ENCODE results near the gene SACS. TPM values are rescaled to one million over a fixed set of nuclear protein-coding genes. Genes with fewer than 3 reads are reported as not detected.
"Not testable (repeated sequence)": the region's sequence is repeated elsewhere in the genome, so short reads cannot be mapped to it uniquely, and the experiment has no call there.

The SACS gene
- polyA plus RNA-seq, 1 donor: 58.4 TPM

- no peak for DNase-seq (ENCODE audit: low read depth)
Observed at GRCh38 chr13:23411706-23412105, 21.8 kb downstream of the SACS start.

- no peak for DNase-seq (ENCODE audit: low read depth)
Observed at GRCh38 chr13:23411220-23411619, 22.3 kb downstream of the SACS start.

GRCh38 chr13:23408026-23408425 lies 25.5 kb downstream of the SACS start:
- DNase-seq (ENCODE audit: low read depth): no peak

- DNase-seq (ENCODE audit: low read depth): not testable (repeated sequence)
Observed at GRCh38 chr13:23401156-23401555, 32.3 kb downstream of the SACS start.

- no peak for DNase-seq (ENCODE audit: low read depth)
Observed at GRCh38 chr13:23399347-23399746, 34.2 kb downstream of the SACS start.

- no peak for DNase-seq (ENCODE audit: low read depth)
Observed at GRCh38 chr13:23394821-23395220, 38.7 kb downstream of the SACS start.

GRCh38 chr13:23392925-23393645 lies 40.4 kb downstream of the SACS start:
- DNase-seq (ENCODE audit: low read depth): no peak

GRCh38 chr13:23392313-23392712 lies 41.2 kb downstream of the SACS start:
- DNase-seq (ENCODE audit: low read depth): no peak

- DNase-seq (ENCODE audit: low read depth): no peak
Observed at GRCh38 chr13:23391752-23392151, 41.8 kb downstream of the SACS start.

GRCh38 chr13:23386533-23386932 lies 47.0 kb downstream of the SACS start:
- DNase-seq (ENCODE audit: low read depth): no peak

- no peak for DNase-seq (ENCODE audit: low read depth)
Observed at GRCh38 chr13:23385931-23386330, 47.6 kb downstream of the SACS start.

- no peak for DNase-seq (ENCODE audit: low read depth)
Observed at GRCh38 chr13:23384111-23384510, 49.4 kb downstream of the SACS start.

GRCh38 chr13:23383151-23383550 lies 50.4 kb downstream of the SACS start:
- DNase-seq (ENCODE audit: low read depth): no peak

GRCh38 chr13:23381866-23382265 lies 51.6 kb downstream of the SACS start:
- DNase-seq (ENCODE audit: low read depth): peak; percentile 16

GRCh38 chr13:23380534-23380933 lies 53.0 kb downstream of the SACS start:
- no peak for DNase-seq (ENCODE audit: low read depth)

- peak; percentile 29 for DNase-seq (ENCODE audit: low read depth)
Observed at GRCh38 chr13:23377983-23378632, 55.4 kb downstream of the SACS start.

GRCh38 chr13:23377579-23377978 lies 55.9 kb downstream of the SACS start:
- no peak for DNase-seq (ENCODE audit: low read depth)

- peak; percentile 54 for DNase-seq (ENCODE audit: low read depth)
Observed at GRCh38 chr13:23375001-23375971, 58.2 kb downstream of the SACS start.

GRCh38 chr13:23372264-23372906 lies 61.1 kb downstream of the SACS start:
- DNase-seq (ENCODE audit: low read depth): no peak

GRCh38 chr13:23367907-23368306 lies 65.6 kb downstream of the SACS start:
- no peak for DNase-seq (ENCODE audit: low read depth)

GRCh38 chr13:23365652-23366051 lies 67.8 kb downstream of the SACS start:
- DNase-seq (ENCODE audit: low read depth): no peak

GRCh38 chr13:23359882-23360281 lies 73.6 kb downstream of the SACS start:
- DNase-seq (ENCODE audit: low read depth): no peak
